HG03469 (cell line): ENCODE data around the gene TRAF2.

Experiments
- ATAC-seq: cut with Tn5 transposase; IDR thresholded peaks from one replicate; pipeline ENCODE4 v1.9.1; 2021; ENCODE audit warnings: mild to moderate bottlenecking, moderate library complexity, moderate number of reproducible peaks; ENCODE audit not compliant: unreplicated experiment

The TRAF2 gene

DNA sequence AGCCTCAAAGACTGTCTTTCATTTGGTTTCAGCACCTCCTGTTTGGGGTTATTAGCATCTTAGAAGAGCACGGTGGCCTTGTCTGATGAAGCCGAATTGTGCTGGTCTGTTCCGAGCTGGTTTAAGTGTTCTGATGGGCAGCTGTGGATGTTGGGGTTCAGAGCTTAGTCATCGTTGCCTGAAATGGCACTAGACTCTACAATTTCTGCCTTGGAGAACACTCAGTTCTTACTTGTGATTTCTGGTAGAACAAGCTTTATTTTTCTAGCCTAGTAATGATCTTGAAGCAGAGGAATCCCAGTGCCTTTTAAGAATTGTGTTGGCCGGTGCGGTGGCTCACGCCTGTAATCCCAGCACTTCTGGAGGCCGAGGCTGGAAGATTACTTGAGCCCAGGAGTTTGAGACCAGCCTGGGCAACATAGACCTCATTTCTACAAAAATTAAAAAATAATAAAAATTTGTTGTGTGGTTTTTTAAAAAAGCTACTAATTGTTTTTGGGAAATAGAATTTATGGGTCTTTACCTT lies 50.4 kb downstream of the TRAF2 start:
- no peak for ATAC-seq

DNA sequence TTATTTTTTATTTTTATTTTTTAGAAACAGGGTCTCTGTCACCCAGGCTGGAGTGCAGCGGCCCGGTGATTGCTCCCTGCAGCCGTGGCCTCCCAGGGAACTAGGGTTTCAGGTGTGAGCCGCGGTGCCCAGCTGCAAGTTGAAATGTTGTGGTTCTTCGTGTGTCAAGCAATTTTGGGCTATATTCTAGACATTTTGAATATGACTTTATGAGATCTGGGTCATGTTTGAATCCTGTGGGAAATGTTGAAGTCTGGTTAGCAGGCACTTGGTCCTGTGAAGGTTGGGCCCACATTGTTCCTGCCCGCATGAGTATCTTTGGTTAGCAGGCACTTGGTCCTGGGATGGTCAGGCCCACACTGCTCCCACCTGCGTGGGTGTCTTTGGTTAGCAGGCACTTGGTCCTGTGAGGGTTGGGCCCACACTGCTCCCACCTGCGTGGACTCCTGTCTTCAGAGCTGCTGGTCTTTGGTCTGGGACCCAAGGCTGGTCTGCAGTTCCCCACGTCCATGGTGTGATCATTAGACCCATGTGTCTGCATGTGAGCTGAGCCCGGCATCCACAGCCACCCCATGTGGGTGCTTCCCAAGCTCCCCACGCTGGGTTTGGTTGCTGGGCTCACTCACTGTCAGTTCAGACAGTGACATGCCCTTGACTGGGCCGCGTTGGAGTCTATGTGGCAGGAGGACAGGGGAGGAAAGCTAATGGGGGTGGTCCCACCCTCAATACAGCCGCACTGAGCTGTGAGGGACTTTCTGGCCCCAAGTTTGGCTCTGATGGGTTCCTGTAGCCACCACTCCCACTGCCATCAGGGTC lies 51.1 kb downstream of the TRAF2 start:
- ATAC-seq: no peak

DNA sequence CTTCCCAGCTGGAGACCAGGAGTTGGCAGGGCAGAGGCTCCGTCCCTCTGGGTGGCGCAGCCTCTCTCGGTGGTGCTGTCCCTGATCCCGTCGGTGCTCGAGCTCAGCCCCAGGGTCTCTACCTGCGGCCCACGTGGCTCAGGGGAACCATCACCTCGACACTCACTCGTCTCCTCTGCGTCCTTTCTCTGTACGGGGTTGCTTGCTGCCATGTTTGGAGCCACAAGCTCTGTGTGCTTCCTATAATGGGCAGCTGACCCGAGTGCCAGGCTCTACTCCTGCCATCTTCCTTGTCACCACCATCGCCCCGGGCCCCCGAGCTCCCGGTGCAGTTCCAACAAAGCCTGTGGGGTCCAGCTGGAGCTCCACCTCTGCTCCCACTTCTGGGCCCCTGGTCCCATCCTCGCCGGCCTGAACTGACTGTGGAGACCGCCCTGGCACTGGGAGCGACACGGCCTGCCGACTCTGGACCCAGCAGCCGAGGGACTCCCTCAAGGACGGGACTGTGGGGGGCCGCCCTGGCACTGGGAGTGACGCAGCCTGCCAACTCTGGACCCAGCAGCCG lies 53.2 kb downstream of the TRAF2 start:
- ATAC-seq: no peak

DNA sequence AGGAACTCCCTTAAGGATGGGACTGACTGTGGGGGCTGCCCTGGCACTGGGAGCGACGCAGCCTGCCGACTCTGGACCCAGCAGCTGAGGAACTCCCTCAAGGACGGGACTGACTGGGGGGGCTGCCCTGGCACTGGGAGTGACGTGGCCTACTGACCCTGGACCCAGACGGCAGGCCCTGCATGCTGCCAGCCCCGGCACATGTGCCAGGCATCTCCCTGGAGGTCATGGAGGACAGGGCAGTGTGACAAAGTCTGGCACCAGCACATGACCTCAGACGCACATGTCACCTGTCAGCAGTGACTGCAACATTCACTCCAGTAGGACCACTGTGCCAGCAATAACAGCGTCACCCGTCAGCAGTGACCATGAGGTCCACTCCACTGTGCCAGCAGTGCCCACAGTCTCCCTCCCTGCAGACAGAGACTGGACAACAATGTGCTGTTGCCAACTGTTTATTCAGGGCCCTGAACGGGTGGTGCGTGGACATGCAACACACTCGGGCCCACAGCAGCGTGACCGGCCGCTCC lies 53.7 kb downstream of the TRAF2 start:
- ATAC-seq: no peak

DNA sequence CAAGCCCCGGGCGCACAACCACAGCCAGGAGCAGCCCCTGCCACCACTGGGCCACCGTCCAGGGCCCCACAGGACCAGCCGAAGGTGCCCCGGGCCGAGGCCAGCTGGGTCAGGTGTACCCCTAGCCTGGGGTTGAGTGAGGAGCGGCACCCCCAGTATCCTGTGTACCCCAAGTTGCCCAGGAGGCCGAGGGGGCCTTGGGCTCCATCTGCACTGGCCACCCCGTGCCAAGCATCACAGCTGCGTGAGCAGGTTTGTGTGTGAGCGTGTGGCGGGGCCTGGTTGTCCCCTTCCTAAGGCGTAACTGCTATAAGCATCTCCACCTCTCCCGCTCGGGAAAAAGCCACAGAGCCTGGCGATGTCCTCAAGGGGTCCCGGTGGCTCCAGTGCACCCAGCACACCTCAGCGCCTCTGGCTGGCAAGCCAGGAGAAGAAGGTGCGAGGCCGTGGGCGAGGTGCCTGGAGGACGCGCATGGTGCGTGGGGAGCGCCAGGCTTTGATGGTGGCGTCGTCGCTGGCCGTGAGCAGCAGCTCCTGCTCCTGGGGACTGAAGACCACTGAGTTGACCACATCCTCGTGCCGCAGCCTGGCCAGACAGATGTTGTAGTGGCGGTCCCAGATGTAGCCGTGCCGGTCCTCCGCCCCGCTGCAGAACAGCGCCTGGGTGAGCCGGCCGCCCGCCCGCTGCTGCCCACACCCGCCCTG lies 54.4 kb downstream of the TRAF2 start:
- ATAC-seq: no peak

DNA sequence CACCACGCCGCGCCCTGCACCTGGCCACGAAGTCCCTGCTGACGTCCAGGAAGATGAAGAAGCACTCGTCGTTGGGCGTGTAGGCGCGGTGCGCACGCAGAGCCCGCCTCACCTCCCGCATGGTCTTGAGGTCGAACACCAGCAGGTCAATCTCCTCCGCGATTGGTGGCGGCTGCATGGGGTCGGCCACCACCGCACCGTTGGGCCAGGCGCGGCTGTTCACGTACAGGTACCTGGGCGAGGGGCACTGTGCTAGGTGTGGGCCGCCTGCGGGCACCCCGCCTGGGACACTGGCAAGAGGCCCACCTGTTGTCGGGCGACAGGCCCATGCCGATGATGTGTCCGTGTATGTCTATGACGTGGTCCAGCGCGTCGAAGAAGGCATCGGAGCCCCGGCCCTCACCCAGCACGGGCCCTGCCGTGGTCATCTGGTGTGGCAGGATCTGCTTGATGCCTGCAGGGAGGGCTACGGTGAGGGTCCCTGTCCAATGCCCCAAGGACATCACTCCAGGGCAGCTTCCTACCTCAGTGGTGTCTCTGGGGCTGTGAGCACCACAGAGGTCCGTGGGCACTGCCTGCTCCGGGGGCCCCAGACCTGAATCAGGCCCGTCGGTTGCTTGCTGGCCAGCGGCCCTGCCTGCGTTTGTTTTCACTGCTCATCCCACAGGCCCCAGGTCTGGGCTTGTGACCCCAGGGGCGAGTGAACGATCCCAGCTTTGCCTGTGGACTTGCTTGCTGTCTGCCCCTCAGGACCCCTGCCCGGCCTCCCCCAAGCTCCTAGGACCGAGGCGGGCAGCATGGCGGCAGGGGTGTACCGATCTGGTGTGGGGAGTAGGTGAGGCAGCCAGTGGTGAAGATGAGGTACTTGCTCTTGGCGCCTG lies 55.2 kb downstream of the TRAF2 start:
- no peak for ATAC-seq

DNA sequence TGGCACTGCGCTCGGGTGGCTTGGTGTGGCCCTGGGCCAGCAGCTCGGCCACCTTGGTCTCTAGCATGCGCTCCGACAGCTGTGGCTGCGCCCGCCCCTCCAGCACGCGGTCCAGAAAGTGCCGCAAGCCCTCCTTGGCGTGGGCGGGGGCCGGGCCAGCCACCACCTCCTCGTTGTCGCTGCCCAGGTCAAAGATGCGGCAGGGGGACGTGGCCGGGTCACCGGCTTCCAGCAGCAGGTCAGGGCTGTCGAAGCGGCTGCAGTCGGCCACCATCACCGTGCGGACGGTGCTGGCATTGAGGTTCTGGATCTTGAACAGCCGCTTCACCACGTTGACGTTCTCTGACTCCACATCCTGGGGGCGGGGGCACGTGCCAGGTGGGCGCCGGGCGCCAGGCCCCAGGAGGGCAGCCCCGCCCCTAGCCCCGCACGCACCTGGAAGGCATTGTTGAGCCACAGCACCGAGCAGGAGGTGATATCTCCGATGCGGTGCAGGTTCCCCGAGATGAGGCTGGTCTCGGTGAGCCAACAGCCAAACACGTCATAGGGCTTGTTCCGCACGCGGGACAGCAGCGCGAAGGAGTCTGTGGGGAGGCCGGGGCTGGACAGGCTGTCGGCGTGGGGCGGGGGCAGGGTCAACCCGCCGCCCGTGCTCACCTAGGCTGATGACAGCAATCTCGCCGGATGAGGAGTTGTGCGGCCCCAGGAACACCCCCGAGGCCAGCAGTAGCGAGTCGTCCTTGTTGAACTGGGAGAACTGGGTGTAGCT lies 56.0 kb downstream of the TRAF2 start:
- ATAC-seq: no peak

DNA sequence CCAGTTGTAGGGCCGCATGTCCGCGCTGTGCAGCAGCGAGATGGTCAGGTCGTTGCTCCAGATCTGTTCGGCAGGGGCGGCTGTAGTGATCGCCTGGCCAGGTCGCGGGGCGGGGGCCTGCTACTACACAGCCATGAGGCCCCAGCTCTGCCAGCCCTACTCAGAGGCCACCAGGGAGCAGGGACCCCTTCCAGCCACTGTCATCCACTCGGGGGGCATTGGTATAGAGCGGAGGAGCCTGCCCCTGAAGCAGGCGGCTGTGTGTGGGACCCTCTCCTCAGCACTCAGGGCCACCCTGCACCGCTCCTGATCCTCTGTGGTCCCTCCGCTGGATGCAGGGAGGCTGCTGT lies 56.5 kb downstream of the TRAF2 start:
- no peak for ATAC-seq

DNA sequence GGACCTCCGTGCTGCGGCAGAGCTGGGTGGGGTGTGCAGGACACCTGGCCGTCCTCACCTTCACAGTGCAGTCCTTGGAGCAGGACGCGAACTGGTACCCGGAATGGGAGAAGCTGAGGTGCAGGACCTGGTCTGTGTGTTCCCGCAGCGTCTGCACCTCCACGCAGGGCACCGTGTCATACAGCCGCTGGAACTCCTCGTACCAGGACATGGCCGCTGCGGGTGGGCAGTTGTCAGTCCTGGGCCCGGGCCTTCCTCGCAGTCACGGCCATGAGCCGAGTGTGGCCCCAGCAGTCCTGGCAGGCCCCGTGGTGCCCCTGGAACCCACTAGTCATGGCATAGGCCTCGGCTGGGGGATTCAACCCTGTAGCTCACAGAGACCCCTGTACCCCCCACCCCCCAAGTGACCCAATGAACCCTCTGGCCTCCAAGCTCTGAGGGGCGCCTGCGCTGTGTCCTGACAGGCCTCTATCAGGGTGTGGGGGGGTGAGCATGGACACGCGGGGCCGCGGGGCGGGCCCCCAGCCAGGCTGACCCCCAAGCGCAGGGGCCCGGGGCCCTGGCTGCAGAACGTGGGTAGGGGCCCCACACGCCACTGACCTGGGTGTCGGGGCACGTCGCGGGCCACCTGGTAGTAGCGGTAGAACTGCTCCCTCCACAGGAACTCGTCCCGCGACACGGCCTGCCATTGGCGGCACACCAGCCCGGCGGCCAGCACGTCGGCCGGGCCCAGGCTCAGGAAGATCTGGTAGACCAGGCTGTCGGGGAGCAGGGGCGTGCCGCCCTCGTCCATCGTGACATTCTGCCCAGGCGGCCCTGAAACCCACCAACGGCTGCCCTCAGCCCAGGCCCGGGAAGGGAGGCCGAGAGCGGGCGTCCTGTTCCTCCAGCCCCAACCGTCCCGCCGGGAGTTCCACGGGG lies 57.2 kb downstream of the TRAF2 start:
- ATAC-seq: peak; percentile 10

DNA sequence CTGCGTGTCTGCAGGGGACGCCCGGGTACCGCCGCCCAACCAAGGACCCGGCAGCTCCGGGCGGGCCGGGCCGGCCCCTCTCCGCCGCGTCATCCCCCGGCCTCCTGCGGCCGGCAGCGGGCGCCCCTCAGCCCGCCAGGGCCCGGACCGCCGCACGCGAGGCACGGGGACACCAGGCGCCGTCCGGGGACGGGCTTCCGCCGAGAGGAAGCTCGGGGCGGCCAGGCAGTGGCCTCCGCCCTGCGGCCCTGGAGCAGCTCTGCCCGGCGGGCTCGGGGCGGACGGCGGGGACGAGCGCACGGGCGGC lies 57.8 kb downstream of the TRAF2 start:
- ATAC-seq: no peak

DNA sequence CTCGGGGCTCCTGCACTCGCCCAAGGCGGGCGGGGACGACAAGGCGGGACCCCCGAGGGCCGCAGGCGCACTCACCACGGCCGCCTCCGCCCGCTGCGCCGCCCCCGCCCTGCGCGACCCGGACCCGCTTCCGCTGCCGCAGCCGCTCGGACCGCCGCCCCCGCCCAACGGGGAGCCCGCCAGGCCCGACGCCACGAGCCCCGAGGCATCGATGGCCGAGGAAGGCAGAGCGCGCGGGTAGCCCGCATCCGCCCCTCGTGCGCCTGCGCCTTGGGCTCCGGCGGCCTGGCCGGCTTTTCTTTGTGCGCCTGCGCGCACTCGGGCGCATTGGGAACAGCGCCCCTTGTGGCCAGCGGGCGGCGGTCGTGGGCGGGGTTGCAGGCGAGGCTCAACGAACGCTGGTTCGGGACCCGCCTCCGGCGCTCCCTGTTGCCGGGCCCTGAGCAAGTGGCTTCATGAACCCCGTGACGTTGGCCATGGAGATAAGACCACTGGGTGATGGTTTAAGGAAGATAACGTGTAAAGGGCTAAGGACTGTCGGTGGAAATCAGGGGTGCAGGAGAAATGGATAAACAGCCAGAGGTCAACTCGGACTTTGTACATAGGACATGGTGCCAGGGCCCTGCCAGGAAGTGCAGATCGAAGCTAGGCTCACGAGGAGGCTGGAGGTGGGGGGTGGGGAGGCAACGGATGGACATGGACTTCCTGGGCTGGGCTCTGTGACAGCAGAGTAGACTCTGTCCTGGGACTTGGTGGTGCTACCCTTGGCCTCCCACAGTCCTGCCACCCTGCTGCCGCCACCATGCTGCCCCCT lies 58.4 kb downstream of the TRAF2 start, which contains the start of the genes C8G and FBXW5:
Gene C8G (plus strand): TSS at position 725 of the 814 bp plus-strand sequence. CDS start 78 bp downstream, at position 803.
Gene FBXW5 (minus strand): TSS at position 220 of the 814 bp plus-strand sequence. CDS start 655 bp downstream, outside the sequence.
- ATAC-seq: peak; percentile 60

DNA sequence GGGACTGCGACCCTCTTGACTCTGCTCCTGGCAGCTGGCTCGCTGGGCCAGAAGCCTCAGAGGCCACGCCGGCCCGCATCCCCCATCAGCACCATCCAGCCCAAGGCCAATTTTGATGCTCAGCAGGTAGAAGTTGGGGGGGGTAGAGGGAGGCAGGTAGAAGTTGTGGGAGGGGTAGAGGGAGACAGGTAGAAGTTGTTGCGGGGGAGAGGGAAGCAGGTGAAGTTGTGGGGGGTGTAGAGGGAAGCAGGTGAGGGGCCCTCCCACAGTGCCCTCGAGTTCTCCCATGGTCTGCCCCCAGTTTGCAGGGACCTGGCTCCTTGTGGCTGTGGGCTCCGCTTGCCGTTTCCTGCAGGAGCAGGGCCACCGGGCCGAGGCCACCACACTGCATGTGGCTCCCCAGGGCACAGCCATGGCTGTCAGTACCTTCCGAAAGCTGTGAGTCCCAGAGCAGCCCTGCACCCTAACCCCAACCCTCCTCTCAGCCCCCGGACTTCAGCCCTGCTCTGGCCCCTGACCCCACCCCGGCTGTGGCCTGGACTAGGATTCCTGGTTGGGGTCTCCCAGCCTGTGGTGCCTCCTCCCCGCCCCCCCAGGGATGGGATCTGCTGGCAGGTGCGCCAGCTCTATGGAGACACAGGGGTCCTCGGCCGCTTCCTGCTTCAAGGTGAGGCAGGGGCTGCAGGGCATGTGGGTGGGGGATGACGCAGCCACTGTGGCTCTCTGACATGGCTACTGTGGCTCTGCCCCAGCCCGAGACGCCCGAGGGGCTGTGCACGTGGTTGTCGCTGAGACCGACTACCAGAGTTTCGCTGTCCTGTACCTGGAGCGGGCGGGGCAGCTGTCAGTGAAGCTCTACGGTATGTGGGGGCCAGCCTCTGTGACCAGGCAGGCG lies 59.3 kb downstream of the TRAF2 start:
- no peak for ATAC-seq

DNA sequence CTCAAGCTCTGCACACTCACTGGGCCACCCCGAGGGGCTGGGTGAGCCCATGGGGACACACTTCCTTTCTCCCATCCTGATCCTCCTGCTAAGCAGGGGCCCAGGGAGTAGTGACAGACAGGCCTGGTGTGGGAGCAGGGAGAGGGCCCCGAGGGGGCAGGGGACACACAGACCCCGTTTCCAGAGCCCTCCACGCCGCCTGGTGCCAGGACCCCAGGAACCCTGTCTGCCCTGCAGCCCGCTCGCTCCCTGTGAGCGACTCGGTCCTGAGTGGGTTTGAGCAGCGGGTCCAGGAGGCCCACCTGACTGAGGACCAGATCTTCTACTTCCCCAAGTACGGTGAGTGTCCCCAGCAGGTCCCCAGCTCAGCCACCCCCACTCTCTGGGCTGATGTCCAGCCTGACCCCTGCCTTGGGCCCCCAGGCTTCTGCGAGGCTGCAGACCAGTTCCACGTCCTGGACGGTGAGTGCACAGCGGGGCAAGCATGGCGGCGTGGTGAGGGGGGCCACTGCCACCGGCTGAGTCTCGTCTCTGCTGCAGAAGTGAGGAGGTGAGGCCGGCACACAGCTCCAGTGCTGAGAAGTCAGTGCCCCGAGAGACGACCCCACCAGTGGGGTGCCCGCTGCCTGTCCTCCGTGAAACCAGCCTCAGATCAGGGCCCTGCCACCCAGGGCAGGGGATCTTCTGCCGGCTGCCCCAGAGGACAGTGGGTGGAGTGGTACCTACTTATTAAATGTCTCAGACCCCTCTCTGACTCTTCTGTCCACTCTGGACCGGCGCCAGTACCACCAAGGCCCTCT lies 60.1 kb downstream of the TRAF2 start:
- ATAC-seq: no peak

DNA sequence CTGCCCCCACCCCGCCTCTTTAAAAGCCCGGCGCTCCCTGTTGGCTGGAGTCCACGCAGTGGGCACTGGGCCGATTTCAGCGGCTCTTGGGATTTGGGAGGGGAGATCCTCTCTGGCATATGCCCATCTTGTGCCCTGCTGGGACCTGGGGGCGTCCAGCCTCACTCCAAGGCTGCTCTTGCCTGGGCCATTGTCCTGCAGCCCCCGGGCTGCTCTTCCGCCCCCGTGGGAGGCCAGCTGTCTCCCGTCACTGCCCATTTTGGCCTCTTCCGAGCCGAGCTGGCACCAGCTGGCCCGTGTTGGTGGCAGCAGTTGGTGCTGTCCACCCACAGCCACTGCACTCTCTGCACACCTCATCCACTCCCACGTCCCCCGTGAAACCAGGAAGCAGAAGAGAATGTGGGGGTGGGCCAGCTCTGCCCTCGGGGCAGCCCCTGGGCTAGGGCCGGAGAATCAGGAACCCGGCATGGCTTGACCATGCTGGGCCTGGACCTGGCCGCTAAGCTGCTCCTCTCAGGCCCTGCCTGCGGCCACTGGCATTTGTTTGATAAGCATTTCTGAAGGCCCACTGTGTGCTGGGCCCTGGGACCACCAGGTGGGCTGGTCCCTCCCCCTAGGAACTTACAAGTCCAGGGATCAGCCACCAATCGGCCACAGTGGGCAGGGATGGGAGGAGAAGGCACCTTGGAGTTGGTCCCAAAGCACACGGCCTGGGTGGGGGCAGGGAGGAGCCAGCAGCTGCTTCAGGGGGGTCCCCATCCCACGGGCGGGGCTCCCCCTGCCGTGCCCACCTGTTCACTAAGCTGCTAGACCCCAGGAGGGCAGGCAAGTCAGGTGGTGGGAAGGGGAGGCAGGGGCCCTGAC lies 60.9 kb downstream of the TRAF2 start:
- no peak for ATAC-seq

DNA sequence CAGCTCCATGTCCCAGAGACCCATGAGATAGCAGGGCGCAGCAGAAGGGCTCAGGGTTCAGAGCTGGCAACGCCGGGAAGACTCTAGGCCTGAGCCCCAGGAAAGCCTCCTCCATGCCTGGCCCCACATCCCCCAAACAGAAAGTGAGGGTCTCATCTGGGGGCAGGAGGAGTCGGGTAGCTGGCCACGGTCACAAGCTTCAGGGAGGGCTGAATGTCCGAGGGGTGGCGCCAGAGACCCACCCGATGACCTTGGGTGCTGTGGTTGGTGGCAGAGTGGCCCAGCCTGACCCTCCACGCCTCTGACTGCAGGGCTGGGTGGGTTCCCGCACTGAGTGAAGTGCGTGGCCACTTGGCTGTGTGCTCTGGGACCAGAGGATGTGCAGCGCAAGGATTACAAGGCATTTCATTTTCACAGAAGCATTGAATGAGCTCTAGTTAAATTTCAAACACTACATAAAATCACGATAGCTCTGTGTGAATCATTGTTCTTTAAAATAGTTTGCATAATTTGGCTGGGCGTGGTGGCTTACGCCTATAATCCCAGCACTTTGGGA lies 61.7 kb downstream of the TRAF2 start:
- ATAC-seq: no peak
